Suprapubic skin (tissue), 4 donors: ENCODE results near the gene PWWP2A. TPM values are rescaled to one million over a fixed set of nuclear protein-coding genes. Genes with fewer than 3 reads are reported as not detected.

Source experiments
- DNase-seq, 2 donors: peaks; one replicate each; pipeline ENCODE4 v3.0.0-alpha.2; 2019; ENCODE audit warnings: low spot score in 2 of 2
- H3K27ac ChIP-seq: fragments of 200-600 bp; sonication (generic); one replicate; pipeline ENCODE4 v1.5.1; 2019
- H3K27me3 ChIP-seq: fragments of 200-600 bp; sonication (generic); one replicate; pipeline ENCODE4 v1.5.1; 2019
- H3K36me3 ChIP-seq: fragments of 200-600 bp; sonication (generic); one replicate; pipeline ENCODE4 v1.5.1; 2019
- H3K4me1 ChIP-seq: fragments of 200-600 bp; sonication (generic); one replicate; pipeline ENCODE4 v1.5.1; 2019
- H3K4me3 ChIP-seq: fragments of 200-600 bp; sonication (generic); one replicate; pipeline ENCODE4 v1.5.1; 2019; ENCODE audit warnings: mild to moderate bottlenecking
- H3K9me3 ChIP-seq: fragments of 200-600 bp; sonication (generic); one replicate; pipeline ENCODE4 v1.5.1; 2019
- EP300 ChIP-seq: sonication (generic); formaldehyde crosslinking; IDR thresholded peaks from one replicate; pipeline ENCODE4 v1.6.1; 2017; ENCODE audit warnings: antibody characterized with exemption
- POLR2A ChIP-seq, 2 donors: fragments of 450-650 bp; IDR thresholded peaks; one replicate each; pipeline ENCODE4 v1.6.1; 2017; ENCODE audit warnings: antibody characterized with exemption in 2 of 2, mild to moderate bottlenecking in 2 of 2, moderate library complexity in 2 of 2
- POLR2AphosphoS5 ChIP-seq, 3 donors: sonication (generic); formaldehyde crosslinking; IDR thresholded peaks; one replicate each; pipeline ENCODE4 v1.6.1; 2017; ENCODE audit warnings: antibody characterized with exemption in 3 of 3
- WGBS: methylation state at CpG from one replicate; pipeline ENCODE4 v1.1.5; 2018; 5-methylcytosine and 5-hydroxymethylcytosine counted together
- total RNA-seq, 4 donors: library from RNA; depleted of rRNA; stranded (reverse); fragments of >200 nt; gene quantifications; one replicate each; pipeline ENCODE4 v1.1.0, GENCODE V29; 2016
- TF ChIP-seq, protein P1 (sequence below), 2 donors: fragments of 200-600 bp in 1 of 2; fragments of 450-650 bp in 1 of 2; sonication (generic) in 1 of 2; IDR thresholded peaks; one replicate each; pipeline ENCODE4 v1.5.1; 2016 to 2019; ENCODE audit warnings: antibody characterized with exemption in 2 of 2, mild to moderate bottlenecking in 1 of 2, moderate library complexity in 1 of 2

The PWWP2A gene
- total RNA-seq, 4 donors from 2014 or later: 24.7 to 42.3 (median 31.4) TPM

GRCh38 chr5:160134332-160134731, 15.1 kb upstream of the PWWP2A start:
- Histone ChIP-seq H3K4me1 (peaks cover 12% of the 10 kb centered on the region), H3K27ac (no peak overlapping the region), H3K9me3 (no peaks in the 10 kb centered on the region), H3K4me3 (no peak overlapping the region), H3K27me3 (no peaks in the 10 kb centered on the region), H3K36me3 (no peaks in the 10 kb centered on the region)
- TF ChIP-seq POLR2AphosphoS5 (IDR thresholded peaks at IDR 0.05) (no peak), POLR2A (IDR thresholded peaks at IDR 0.05) (no peak)
- WGBS: 95% methylated on average over 1 of the region's 1 CpG
- DNase-seq: no peak

DNA sequence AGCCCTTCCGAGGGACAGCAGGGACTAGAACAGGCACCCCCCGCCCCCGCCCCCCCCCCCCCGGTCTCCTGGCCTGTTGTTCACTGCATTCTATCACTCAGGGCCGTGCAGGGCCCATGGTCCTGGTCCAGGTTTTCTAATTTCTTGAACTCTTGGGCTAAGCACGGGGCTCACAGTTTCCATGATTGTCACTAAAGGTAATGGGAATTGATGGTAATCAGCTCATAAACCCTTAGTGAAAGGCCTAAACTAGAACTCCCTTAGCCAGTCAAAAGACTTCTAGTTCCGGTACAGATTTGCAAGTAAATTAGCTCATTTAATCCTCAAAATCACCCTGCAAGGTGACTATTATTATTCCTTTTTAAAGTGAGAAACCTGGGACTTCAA, 14.7 kb upstream of the PWWP2A start:
- WGBS: 38% methylated on average over 3 of the region's 7 CpGs
- TF ChIP-seq POLR2AphosphoS5 (IDR thresholded peaks at IDR 0.05) (no peak), EP300 (no peak)
- H3K36me3 ChIP-seq: no peaks in the 10 kb centered on the region
- H3K27me3 ChIP-seq: no peaks in the 10 kb centered on the region
- no peaks in the 10 kb centered on the region for H3K9me3 ChIP-seq
- peaks cover 12% of the 10 kb centered on the region for H3K4me1 ChIP-seq
- DNase-seq: no peak
- peak overlapping the region; percentile 72 for H3K27ac ChIP-seq
- H3K4me3 ChIP-seq: no peak overlapping the region

GRCh38 chr5:160133071-160133917, 14.0 kb upstream of the PWWP2A start:
- Histone ChIP-seq H3K27me3 (no peaks in the 10 kb centered on the region), H3K27ac (peak overlapping the region; percentile 72), H3K4me3 (no peak overlapping the region), H3K4me1 (peaks cover 12% of the 10 kb centered on the region), H3K9me3 (no peaks in the 10 kb centered on the region), H3K36me3 (no peaks in the 10 kb centered on the region)
- peak in 1 of 2 donors; percentile 67 for DNase-seq
- TF ChIP-seq, protein P1, sequence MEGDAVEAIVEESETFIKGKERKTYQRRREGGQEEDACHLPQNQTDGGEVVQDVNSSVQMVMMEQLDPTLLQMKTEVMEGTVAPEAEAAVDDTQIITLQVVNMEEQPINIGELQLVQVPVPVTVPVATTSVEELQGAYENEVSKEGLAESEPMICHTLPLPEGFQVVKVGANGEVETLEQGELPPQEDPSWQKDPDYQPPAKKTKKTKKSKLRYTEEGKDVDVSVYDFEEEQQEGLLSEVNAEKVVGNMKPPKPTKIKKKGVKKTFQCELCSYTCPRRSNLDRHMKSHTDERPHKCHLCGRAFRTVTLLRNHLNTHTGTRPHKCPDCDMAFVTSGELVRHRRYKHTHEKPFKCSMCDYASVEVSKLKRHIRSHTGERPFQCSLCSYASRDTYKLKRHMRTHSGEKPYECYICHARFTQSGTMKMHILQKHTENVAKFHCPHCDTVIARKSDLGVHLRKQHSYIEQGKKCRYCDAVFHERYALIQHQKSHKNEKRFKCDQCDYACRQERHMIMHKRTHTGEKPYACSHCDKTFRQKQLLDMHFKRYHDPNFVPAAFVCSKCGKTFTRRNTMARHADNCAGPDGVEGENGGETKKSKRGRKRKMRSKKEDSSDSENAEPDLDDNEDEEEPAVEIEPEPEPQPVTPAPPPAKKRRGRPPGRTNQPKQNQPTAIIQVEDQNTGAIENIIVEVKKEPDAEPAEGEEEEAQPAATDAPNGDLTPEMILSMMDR (IDR thresholded peaks at IDR 0.05): no peak
- TF ChIP-seq POLR2A (IDR thresholded peaks at IDR 0.05) (no peak), POLR2AphosphoS5 (IDR thresholded peaks at IDR 0.05) (no peak), EP300 (no peak)
- WGBS: 35% methylated on average over 30 of the region's 31 CpGs

- 61% methylated on average over 6 of the region's 6 CpGs for WGBS
- no peaks in the 10 kb centered on the region for H3K36me3 ChIP-seq
- no peaks in the 10 kb centered on the region for H3K27me3 ChIP-seq
- H3K9me3 ChIP-seq: no peaks in the 10 kb centered on the region
- DNase-seq: no peak
- H3K4me1 ChIP-seq: peaks cover 12% of the 10 kb centered on the region
- no peak overlapping the region for H3K27ac ChIP-seq
- H3K4me3 ChIP-seq: no peak overlapping the region
- TF ChIP-seq POLR2AphosphoS5 (IDR thresholded peaks at IDR 0.05) (no peak), EP300 (no peak)
Observed at GRCh38 chr5:160129841-160130240, 10.6 kb upstream of the PWWP2A start.

DNA sequence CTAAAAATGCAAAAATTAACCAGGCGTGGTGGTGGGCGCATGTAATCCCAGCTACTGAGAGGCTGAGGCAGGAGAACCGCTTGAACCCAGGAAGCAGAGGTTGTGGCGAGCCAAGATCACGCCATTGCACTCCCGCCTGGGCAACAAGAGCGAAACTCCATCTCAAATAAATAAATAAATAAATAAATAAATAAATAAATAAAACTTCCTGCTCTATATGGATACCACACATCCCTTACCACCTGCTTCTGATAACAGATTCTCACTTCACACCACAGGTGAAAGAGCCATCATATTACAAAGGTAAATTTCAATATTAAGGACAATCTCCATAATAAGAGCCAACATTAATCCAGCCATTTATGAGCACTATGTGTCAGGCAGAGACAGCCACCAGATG, 9.4 kb upstream of the PWWP2A start:
- Histone ChIP-seq H3K27ac (no peak overlapping the region), H3K4me3 (no peak overlapping the region), H3K9me3 (no peaks in the 10 kb centered on the region), H3K36me3 (no peaks in the 10 kb centered on the region), H3K4me1 (peaks cover 12% of the 10 kb centered on the region), H3K27me3 (no peaks in the 10 kb centered on the region)
- WGBS: 79% methylated on average over 7 of the region's 7 CpGs
- no peak for DNase-seq
- TF ChIP-seq, protein P1 (IDR thresholded peaks at IDR 0.05): no peak
- no peak for TF ChIP-seq EP300
- no peak for TF ChIP-seq POLR2A (IDR thresholded peaks at IDR 0.05)
- TF ChIP-seq POLR2AphosphoS5 (IDR thresholded peaks at IDR 0.05): no peak

DNA sequence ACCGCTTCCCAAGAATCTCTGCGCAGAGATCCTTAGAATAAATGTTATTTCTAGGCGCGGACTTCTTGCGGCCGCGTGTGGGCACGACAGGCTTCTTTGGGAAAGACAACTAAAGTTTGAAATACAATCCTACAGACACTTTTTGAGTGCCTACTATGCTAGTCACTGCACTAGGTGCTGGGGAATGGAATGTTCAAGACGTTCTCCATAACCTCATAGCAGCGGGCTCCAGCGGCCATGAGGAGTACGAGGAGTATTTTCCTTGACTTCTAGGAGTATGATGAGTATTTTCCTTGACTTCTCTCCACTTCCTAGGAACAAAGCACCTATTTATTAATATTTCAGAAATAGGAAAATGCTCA, 636 bp upstream of the PWWP2A start:
- H3K4me3 ChIP-seq: no peak overlapping the region
- 12% methylated on average over 12 of the region's 12 CpGs for WGBS

More for the DNA sequence above, 636 bp upstream of the PWWP2A start:
- Histone ChIP-seq H3K4me1 (peaks cover 18% of the 10 kb centered on the region), H3K9me3 (no peaks in the 10 kb centered on the region), H3K27me3 (no peaks in the 10 kb centered on the region), H3K36me3 (peaks cover 13% of the 10 kb centered on the region), H3K27ac (no peak overlapping the region)
- TF ChIP-seq POLR2A (IDR thresholded peaks at IDR 0.05) (no peak), EP300 (no peak), POLR2AphosphoS5 (IDR thresholded peaks at IDR 0.05) (no peak)
- TF ChIP-seq, protein P1 (IDR thresholded peaks at IDR 0.05): peak; percentile 16 to 38
- no peak for DNase-seq
